Omental fat pad (tissue), 4 donors: ENCODE results near the gene FSD1L. TPM values are rescaled to one million over a fixed set of nuclear protein-coding genes. Genes with fewer than 3 reads are reported as not detected.

Experiments used
- ATAC-seq: fragments of 150-250 bp; one replicate; pipeline ENCODE4 v1.9.1; 2016; ENCODE audit warnings: mild to moderate bottlenecking, moderate library complexity; ENCODE audit not compliant: low FRiP score
- DNase-seq: peaks from one replicate; pipeline ENCODE4 v3.0.0-alpha.2; 2019; ENCODE audit warnings: low spot score
- total RNA-seq, 4 donors: library from RNA; depleted of rRNA; stranded (reverse); fragments of >200 nt; gene quantifications; one replicate each; pipeline ENCODE4 v1.1.0, GENCODE V29; 2016
- TF ChIP-seq, protein P1 (sequence below), 3 donors: fragments of 450-650 bp; IDR thresholded peaks; one replicate each; pipeline ENCODE4 v1.5.1; 2016 to 2017; ENCODE audit warnings: antibody characterized with exemption in 3 of 3, mild to moderate bottlenecking in 3 of 3, moderate library complexity in 2 of 3

The FSD1L gene
- total RNA-seq, 4 donors from 2014 or later: 2.9 to 9.5 (median 6.0) TPM

GRCh38 chr9:105479846-105480245, 32.0 kb downstream of the FSD1L start:
- DNase-seq: no peak
- TF ChIP-seq, protein P1, sequence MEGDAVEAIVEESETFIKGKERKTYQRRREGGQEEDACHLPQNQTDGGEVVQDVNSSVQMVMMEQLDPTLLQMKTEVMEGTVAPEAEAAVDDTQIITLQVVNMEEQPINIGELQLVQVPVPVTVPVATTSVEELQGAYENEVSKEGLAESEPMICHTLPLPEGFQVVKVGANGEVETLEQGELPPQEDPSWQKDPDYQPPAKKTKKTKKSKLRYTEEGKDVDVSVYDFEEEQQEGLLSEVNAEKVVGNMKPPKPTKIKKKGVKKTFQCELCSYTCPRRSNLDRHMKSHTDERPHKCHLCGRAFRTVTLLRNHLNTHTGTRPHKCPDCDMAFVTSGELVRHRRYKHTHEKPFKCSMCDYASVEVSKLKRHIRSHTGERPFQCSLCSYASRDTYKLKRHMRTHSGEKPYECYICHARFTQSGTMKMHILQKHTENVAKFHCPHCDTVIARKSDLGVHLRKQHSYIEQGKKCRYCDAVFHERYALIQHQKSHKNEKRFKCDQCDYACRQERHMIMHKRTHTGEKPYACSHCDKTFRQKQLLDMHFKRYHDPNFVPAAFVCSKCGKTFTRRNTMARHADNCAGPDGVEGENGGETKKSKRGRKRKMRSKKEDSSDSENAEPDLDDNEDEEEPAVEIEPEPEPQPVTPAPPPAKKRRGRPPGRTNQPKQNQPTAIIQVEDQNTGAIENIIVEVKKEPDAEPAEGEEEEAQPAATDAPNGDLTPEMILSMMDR (IDR thresholded peaks at IDR 0.05): no peak
- no peak for ATAC-seq

DNA sequence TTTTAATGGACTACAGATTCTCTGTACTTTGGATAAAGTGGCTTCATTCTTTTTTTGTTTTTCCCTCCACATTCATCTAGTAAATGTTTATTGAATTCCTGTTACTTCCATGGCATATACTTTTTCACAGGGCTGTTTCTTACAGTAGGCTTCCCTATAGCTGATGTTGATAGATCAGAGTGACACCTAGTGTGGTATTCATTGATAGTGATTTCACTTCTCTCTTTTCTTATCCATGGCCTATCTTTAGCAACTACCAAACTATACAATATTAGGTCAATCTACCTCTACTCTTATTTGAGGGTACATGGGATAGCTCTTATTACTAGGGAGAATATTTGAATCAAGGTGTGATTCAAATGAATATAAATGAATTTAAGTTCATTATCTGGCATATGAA, 35.8 kb downstream of the FSD1L start:
- TF ChIP-seq, protein P1 (IDR thresholded peaks at IDR 0.05): no peak
- no peak for DNase-seq
- no peak for ATAC-seq

- no peak for ATAC-seq
- DNase-seq: no peak
- TF ChIP-seq, protein P1 (IDR thresholded peaks at IDR 0.05): no peak
These were observed 36.4 kb downstream of the FSD1L start for GRCh38 chr9:105484226-105484625.

- TF ChIP-seq, protein P1 (IDR thresholded peaks at IDR 0.05): no peak
- ATAC-seq (no peak), DNase-seq (no peak)
These were observed 37.3 kb downstream of the FSD1L start for GRCh38 chr9:105485131-105485530.

DNA sequence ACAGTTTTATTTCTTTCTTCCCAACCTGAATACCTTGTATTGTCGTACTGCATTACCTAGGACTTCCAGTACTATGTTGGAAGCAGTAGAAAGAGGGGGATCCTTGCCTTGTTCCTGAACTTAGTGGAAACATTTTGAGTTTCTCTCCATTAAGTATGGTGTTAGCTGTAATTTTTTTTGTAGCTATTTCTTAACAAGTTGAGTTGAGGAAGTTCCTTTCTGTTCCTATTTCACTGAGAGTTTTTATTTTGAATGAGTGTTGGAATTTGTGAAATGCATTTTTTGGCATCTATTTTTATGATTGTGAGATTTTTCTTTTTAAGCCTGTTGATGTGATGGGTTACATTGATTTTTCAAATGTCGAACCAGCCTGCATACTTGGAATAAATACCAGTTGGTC, 49.0 kb downstream of the FSD1L start:
- TF ChIP-seq, protein P1 (IDR thresholded peaks at IDR 0.05): no peak
- DNase-seq: no peak
- ATAC-seq: no peak

DNA sequence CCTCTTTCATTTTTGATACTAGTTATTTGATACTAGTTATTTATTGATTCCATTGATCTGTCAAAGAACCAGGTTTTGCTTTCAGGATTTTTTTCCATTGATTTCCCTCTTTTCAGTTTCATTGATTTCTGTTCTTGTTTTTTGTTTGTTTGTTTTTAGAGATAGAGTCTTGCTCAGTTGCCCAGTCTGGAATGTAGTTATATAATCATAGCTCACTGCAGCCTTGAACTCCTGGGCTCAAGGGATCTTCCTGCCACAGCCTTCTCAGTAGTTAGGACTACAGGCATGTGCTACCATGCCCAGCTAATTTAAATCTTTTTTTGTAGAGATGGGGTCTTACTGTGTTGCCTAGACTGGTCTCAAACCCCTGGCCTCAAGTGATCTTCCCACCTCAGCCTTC, 49.9 kb downstream of the FSD1L start:
- DNase-seq (no peak), ATAC-seq (no peak)
- TF ChIP-seq, protein P1 (IDR thresholded peaks at IDR 0.05): no peak

DNA sequence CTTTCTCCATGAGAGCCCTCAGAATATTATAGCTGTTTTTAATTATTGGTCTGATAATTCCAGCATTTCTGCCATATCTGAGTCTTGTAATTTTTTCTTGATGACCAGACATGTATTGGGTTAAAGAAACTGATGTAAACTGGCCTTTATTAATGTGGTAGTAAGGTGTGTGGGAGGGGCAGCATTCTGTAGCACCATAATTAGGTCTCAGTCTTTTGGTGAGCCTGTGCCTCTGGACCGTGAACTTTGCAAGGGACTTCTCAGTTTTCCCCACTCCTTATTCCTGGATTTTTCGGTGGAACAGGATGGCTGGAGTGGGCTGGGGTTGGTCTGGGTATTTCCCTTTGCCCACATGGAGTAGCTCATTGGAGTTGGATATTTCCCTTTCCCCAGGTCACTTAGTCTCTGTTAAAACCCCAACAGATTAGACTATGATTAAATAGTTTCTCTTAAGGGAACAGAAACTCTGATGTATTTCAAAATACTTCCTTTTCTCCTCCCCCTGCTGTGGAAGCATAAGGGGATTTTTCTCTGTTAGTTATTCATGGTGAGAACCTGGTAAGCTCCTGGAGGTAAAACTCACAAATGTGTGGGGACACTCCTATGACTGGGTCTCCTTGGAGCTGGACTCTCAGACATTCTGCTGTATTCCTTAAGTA, 52.4 kb downstream of the FSD1L start:
- DNase-seq (no peak), ATAC-seq (no peak)
- TF ChIP-seq, protein P1 (IDR thresholded peaks at IDR 0.05): no peak
